KBM-7 (cell line): Measurements from ENCODE around the gene CNTNAP2.
"Not testable (repeated sequence)": the region's sequence is repeated elsewhere in the genome, so short reads cannot be mapped to it uniquely, and the experiment has no call there.

Experiments
- DNase-seq: peaks from one replicate; pipeline ENCODE4 v3.0.0-alpha.2; 2015
- in situ Hi-C: fragments of 300-500 bp; cut with MboI; formaldehyde crosslinking; loops from 2 replicates; pipeline ENCODE4 v1.14.3; 2020; ENCODE audit warnings: low sequenced_read_pairs, low pct_unique_long_range_greater_than_20kb, mixed read lengths

CNTNAP2 gene

DNA sequence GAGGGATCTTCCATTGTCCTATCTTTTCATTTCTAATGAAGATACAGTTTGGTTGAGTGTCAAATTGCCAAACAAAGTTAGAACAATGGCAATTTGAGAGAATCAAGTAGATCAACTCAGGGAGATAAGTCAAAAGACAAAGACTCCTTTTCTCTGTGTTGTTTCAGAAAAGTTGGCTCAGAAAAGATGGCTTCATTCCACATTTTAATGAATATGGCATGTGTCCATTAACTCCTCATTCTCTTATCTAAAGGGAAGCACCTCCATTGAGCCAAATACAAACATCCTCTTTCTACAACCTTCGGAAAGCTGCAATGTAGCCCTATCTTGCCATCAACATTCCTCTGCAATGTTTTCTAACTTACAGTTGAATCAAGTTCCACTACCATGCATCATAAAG lies 1535.0 kb downstream of the CNTNAP2 start:
- in situ Hi-C loops: no loop called here
- no peak for DNase-seq

DNA sequence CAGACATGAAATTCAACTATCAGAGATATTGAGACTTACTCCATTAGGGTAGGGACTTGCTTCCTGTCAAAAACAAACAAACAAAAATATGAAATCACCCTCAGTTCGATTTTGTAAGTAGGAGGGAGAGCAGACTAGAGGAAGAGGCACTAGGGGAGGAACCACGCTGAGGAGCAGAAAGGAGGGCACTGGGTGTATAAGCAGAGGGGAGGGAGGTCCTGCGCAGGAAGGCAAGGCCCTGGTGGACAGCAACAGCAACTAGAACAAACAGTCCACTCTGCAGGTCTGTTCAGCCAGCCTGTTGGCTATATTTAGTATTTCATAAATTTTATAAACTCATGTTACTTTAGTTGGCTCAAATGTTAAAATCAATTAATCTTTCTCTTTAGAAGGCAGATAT lies 1536.9 kb downstream of the CNTNAP2 start:
- no peak for DNase-seq
- in situ Hi-C loops: no loop called here

DNA sequence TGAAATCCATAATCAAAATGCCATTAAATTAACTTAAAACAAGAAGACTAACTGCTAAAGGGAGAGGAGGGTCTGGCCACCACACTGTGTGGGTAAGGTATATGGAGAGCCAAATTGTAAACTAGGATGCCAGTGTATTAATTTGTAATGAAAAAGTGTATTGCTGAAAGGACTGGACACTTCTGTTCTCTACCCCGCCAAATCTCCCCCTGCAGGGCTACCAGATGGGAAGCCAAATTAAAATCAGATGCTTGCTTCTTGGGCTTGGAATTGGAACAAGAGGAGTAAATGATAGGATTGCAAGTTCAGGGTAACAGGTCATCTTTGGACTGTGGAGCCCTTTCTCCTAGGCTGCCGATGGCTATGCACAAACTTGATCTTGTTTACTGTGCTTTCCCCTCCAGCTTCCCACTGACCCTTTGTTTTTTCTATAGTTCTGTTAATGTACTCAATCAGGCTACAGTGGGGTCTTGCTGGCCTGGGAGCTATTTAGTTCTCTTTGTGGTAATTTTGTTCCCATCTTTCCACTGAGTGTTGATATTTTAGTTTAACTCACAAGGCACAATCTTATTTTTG lies 1541.9 kb downstream of the CNTNAP2 start:
- DNase-seq: no peak
- in situ Hi-C loops: no loop called here

DNA sequence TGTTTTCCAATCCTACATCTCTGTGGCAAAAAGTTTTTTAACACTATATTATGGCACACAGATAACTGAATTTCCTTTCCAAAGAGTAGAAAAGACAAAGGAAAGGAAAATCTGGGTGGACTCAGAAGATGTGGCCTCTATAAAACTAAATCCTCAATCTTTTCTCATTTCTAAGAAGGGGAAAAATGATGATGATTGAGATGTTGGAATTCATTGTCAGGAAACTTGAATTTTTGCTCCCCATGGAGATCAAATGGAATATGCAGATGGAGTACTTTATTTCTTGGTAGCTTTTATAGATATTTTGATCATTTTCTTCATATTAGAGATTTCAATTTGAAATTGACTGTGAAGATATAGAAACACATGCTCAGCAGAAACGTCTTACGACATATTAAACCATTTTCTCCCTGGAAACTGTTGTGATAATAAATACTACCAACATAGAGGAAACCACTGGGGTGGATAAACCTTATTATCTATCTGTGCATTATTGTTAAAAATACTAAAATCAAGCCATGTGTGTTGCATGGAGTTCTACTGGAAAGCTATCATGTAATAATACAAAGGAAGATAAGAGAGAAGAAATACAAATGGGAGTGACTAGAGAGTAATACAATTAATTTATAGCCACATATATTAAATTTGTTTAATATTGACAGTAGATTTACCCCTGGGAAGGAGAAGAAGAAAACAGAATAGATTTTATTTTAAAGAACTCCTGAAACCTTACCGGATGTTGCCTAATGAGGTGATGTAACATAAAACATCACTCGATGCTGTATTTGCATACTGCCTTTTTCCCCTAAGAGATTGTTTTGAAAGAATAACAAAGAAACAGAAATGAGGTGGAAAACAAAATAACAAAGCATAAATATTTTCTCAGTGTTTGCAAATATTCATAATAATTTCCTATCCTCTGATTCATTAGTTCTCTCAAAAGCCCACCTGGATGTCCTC lies 1542.7 kb downstream of the CNTNAP2 start:
- in situ Hi-C loops: no loop called here
- no peak for DNase-seq

DNA sequence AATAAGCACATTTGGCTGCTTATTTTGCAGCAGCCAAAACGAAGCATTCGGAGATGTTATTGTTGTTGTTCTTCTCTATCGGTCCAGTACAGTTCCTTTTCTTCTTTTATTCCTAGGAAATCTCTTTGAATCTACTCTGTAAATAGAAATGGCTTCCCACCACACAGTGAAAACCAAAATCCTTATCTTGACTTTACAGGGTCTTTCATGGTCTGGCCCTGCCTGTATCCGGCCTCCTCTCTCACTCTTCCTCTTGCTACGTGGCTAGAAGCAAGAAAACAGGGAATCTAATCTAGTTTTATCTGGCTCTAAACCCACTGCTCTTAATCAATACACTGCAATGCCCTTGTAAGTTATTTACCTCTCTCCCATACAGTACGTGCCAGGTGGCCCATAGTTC lies 1547.9 kb downstream of the CNTNAP2 start:
- in situ Hi-C loops: no loop called here

DNA sequence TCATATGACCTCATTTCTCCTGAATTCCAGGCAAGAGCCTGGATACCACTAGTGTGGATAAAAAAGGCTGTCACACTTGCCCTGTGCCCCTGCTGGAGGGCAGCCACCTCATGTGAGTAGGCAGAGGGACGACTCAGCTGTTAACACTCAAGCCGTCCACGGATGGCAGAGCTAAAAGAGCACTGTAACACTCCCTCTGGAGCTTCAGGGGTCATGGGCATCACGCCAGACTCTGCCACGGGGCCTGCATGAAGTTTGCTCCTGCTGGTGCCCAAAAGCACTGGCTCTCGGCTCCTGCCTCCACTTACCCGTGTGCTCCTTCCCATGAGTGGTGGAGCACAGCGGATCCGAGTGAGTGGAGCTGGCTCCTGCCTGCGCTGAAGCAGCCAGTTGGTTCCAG lies 1554.2 kb downstream of the CNTNAP2 start:
- DNase-seq: no peak
- in situ Hi-C loops: no loop called here

More for the DNA sequence above, 1547.9 kb downstream of the CNTNAP2 start:
- DNase-seq: no peak

- in situ Hi-C loops: no loop called here
- no peak for DNase-seq
Observed at GRCh38 chr7:147674705-147675104, 1558.1 kb downstream of the CNTNAP2 start.

GRCh38 chr7:147678943-147679342 lies 1562.3 kb downstream of the CNTNAP2 start:
- in situ Hi-C loops: no loop called here
- no peak for DNase-seq

- in situ Hi-C loops: no loop called here
- DNase-seq: no peak
Observed at GRCh38 chr7:147681530-147681929, 1564.9 kb downstream of the CNTNAP2 start.

DNA sequence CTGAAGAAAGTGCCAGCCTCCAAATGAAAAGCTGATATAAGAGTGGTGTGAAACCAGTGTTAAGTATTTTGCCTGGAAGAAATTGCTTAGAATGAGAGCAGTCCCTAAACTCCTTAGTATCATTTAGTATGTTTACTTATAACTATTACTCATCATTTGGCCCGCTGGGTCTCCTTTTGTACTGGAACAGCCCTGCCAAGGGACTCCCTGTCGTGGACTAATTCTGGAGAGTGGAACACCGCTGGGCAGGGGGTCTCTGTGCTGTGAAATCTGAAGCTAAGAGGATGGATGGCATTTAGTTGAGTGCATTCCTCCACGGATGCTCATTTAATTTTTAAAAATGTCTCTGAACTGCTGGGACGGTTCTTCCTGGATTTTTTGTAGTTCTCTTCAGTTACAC lies 1584.1 kb downstream of the CNTNAP2 start:
- DNase-seq: no peak
- in situ Hi-C loops: no loop called here

DNA sequence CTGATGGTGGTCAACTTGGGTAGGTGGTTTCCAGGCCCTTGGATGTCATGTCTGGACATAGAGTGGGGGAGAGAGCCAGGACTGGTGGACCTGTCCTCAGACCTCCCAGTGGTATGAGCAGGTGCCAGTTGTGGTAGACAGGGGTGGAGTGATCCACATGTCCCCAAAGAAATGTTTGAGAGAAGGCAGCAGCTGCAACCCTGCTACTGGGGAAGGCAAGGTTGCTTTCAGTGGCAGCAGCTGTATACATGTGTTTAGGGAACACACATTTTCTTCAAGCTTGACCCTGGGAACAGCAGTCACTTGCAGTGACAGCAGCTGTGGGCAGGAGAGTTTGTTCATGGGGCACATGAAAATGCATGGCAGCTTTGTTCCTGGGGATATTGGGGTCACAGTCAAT lies 1591.3 kb downstream of the CNTNAP2 start:
- in situ Hi-C loops: no loop called here
- no peak for DNase-seq

- in situ Hi-C loops: no loop called here
- DNase-seq: no peak
Observed at GRCh38 chr7:147708871-147709270, 1592.3 kb downstream of the CNTNAP2 start.

- DNase-seq: no peak
- in situ Hi-C loops: no loop called here
Observed at GRCh38 chr7:147711447-147711846, 1594.8 kb downstream of the CNTNAP2 start.

DNA sequence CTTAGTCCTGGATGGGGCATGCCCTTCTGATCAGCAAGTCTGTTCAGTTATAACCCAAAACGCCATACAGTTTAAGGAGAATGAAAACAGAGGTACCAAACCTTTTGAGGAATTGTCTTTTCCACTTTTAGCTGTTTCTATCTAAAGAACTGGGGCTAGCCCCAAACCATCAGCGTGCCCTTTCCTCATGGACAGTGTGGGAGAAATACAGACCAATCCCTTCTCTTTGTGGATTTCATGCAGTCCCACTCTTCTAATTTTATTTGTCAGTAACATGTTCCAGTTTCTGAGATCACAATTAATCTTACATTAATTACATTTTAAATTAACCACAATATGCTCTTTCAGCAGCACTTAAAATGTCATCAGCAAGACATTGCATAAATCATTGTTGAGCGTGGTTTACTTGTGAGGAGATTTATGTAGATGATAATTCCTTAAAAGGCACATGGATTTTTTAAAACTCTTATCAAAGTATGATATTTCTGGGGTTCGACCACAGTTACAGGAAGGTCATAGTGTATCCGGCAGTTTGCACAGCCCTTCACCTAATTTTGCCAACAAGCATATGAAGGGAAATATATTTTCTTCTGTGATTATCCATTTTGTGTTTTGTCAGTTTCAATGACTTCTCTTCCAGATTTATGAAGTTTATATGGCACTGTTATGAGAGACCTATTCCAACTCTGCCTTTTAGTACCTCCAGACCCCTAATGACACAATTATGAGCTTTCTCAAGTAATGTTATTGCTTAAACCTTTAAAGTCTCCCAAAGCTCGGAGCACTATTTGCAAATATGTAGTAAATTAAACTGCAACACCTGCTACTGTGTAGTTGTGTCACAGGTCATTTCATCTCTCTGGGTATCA lies 1605.6 kb downstream of the CNTNAP2 start:
- in situ Hi-C loops: no loop called here
- no peak for DNase-seq

- in situ Hi-C loops: no loop called here
- no peak for DNase-seq
Observed at GRCh38 chr7:147723536-147723935, 1606.9 kb downstream of the CNTNAP2 start.

GRCh38 chr7:147731311-147731710 lies 1614.7 kb downstream of the CNTNAP2 start:
- DNase-seq: no peak
- in situ Hi-C loops: no loop called here

GRCh38 chr7:147737559-147738214 lies 1621.1 kb downstream of the CNTNAP2 start:
- in situ Hi-C loops, DNase-seq: not testable (repeated sequence)

GRCh38 chr7:147742301-147742700 lies 1625.7 kb downstream of the CNTNAP2 start:
- in situ Hi-C loops: no loop called here
- DNase-seq: no peak

- no peak for DNase-seq
- in situ Hi-C loops: no loop called here
Observed at GRCh38 chr7:147756300-147756699, 1639.7 kb downstream of the CNTNAP2 start.
